Testis (tissue), 3 donors: Measurements from ENCODE around the gene SAMM50. TPM values are rescaled to one million over a fixed set of nuclear protein-coding genes. Genes with fewer than 3 reads are reported as not detected.

Experiments used
- DNase-seq: peaks from one replicate; pipeline ENCODE4 v3.0.0-alpha.2; 2019
- H3K27ac ChIP-seq, 2 donors: fragments of 200-600 bp; sonication (generic); one replicate each; pipeline ENCODE4 v1.5.1; 2019
- H3K27me3 ChIP-seq: fragments of 200-600 bp; sonication (generic); one replicate; pipeline ENCODE4 v1.5.1; 2019
- H3K36me3 ChIP-seq: fragments of 200-600 bp; sonication (generic); one replicate; pipeline ENCODE4 v1.5.1; 2017; ENCODE audit warnings: low read depth; ENCODE audit errors: missing control alignments
- H3K4me1 ChIP-seq: fragments of 200-600 bp; sonication (generic); one replicate; pipeline ENCODE4 v1.5.1; 2019
- H3K4me3 ChIP-seq, 2 donors: fragments of 200-600 bp; sonication (generic); one replicate each; pipeline ENCODE4 v1.5.1; 2017 to 2019
- H3K9me3 ChIP-seq: fragments of 200-600 bp; sonication (generic); one replicate; pipeline ENCODE4 v1.5.1; 2017
- POLR2A ChIP-seq: fragments of 450-650 bp; IDR thresholded peaks from one replicate; pipeline ENCODE4 v1.6.1; 2017; ENCODE audit warnings: antibody characterized with exemption, mild to moderate bottlenecking, moderate library complexity
- WGBS, 2 donors: methylation state at CpG; one replicate each; pipeline ENCODE4 v1.1.5; 2018; 5-methylcytosine and 5-hydroxymethylcytosine counted together
- intact Hi-C: fragments of 100-400 bp; cut with DNase I; formaldehyde crosslinking; loops from one replicate; pipeline ENCODE4 v1.15.1; 2023; ENCODE audit warnings: low total_unique reads
- polyA plus RNA-seq: library from polyadenylated mRNA; stranded (reverse); fragments of 350-450 nt; fragmentation: Illumina TruSeq; extraction: RNeasy Lipid Tissue Mini Kit (QIAGEN cat#74804); gene quantifications from one replicate; pipeline ENCODE4 v1.2.3, GENCODE V29; 2014; ENCODE audit warnings: low read depth, low replicate concordance; ENCODE audit not compliant: insufficient read depth
- total RNA-seq, 2 donors: library from RNA; depleted of rRNA; stranded (reverse); fragments of >200 nt; gene quantifications; one replicate each; pipeline ENCODE4 v1.2.3, GENCODE V29; 2016
- TF ChIP-seq, protein P1 (sequence below), 3 experiments: fragments of 450-650 bp in 2 of 3; fragments of 200-600 bp in 1 of 3; sonication (generic) in 1 of 3; IDR thresholded peaks; one replicate each; pipeline ENCODE4 v1.5.1; 2016 to 2019; ENCODE audit warnings: antibody characterized with exemption in 3 of 3, mild to moderate bottlenecking in 2 of 3, moderate library complexity in 1 of 3

SAMM50 gene
- total and polyA plus RNA-seq, 3 donors from 2014 or later: 41.5 to 71.1 (median 50.3) TPM

DNA sequence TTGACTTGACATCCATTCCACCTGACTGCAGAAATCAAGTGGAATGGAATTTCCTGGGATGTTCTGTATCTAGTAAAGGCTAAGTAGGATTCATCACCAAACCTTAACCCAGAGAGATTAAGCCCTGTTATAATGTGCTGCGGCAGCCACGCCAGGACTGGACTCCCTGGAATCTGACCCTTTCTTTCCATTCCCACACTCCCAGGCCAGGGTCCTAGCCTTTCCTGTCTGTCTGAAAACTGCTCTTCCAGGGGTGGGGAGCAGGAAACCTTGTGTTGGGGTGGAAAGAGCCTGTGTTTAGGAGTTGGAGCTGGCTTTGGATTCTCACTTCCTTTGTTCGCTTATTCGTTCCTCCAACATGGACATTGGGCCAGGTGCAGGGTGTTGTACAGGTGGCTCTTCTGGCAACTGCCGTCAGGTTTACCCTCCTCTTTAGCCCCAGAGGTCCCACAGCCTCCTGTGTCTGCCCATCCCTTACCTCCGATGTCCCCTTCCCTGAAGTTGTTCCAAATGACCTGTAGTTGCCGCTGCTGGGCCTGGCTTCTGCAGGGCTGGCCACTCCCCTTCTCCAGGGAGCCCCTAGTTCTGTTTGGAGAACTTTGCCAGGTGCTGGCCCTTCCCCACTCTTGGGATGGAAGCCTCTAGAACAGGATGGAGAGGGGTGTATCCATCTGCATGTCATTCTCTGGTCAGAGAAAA lies 48.3 kb downstream of the SAMM50 start:
- WGBS, 2 donors: 69 to 75% methylated on average over 7 of the region's 7 CpGs
- no peak overlapping the region for H3K4me3 ChIP-seq
- H3K27ac ChIP-seq: no peak overlapping the region
- H3K4me1 ChIP-seq: peaks cover 34% of the 10 kb centered on the region
- intact Hi-C loops: no loop called here
- no peaks in the 10 kb centered on the region for H3K27me3 ChIP-seq
- no peaks in the 10 kb centered on the region for H3K36me3 ChIP-seq
- no peaks in the 10 kb centered on the region for H3K9me3 ChIP-seq
- DNase-seq: peak; percentile 52
- no peak for TF ChIP-seq POLR2A
- TF ChIP-seq, protein P1, sequence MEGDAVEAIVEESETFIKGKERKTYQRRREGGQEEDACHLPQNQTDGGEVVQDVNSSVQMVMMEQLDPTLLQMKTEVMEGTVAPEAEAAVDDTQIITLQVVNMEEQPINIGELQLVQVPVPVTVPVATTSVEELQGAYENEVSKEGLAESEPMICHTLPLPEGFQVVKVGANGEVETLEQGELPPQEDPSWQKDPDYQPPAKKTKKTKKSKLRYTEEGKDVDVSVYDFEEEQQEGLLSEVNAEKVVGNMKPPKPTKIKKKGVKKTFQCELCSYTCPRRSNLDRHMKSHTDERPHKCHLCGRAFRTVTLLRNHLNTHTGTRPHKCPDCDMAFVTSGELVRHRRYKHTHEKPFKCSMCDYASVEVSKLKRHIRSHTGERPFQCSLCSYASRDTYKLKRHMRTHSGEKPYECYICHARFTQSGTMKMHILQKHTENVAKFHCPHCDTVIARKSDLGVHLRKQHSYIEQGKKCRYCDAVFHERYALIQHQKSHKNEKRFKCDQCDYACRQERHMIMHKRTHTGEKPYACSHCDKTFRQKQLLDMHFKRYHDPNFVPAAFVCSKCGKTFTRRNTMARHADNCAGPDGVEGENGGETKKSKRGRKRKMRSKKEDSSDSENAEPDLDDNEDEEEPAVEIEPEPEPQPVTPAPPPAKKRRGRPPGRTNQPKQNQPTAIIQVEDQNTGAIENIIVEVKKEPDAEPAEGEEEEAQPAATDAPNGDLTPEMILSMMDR (IDR thresholded peaks at IDR 0.05): no peak

DNA sequence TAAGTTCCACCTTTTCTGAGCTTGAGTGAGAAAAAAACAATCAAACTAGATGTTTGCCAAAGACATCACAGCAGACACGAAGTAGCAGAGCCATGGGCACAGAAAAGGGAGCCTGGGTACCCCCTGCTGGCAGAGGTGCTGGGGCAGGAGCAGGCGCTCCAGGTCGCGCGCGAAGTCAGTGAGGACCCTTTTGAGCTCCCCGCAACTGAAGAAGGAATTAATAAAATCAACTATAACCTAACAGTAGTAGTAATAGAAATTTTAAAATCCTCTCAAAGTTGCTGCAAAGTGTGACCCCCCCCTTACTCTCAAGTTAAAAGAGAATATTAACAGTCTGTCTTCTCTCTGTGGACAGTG lies 48.8 kb downstream of the SAMM50 start:
- H3K4me1 ChIP-seq: peaks cover 34% of the 10 kb centered on the region
- no peak overlapping the region for H3K4me3 ChIP-seq
- DNase-seq: no peak
- H3K27me3 ChIP-seq: no peaks in the 10 kb centered on the region
- H3K9me3 ChIP-seq: no peaks in the 10 kb centered on the region
- 78 to 87% methylated on average over 7 of the region's 7 CpGs for WGBS, 2 donors
- TF ChIP-seq, protein P1 (IDR thresholded peaks at IDR 0.05): no peak
- TF ChIP-seq POLR2A: no peak
- no peak overlapping the region for H3K27ac ChIP-seq
- intact Hi-C loops: no loop called here
- no peaks in the 10 kb centered on the region for H3K36me3 ChIP-seq

DNA sequence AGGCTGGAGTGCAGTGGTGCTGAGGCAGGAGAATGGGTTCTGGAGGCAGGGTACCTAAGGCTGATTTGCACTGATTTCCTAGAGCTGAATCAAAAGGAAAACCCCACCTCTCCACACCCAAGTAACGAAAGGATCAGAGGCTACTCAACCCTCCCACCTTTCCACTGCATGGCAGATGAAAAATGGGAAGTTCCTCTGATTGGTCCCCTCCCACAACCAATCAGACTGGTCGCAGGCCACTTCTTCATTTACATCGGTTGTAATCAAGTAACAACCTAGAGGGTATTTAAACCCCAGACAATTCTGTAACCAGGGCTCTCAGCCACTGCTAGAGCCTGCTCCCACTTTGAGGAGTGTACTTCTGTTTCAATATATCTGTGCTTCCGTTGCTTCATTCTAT lies 50.3 kb downstream of the SAMM50 start:
- peaks cover 28% of the 10 kb centered on the region for H3K4me1 ChIP-seq
- no peak overlapping the region for H3K4me3 ChIP-seq
- no peaks in the 10 kb centered on the region for H3K27me3 ChIP-seq
- 67 to 71% methylated on average over 4 of the region's 4 CpGs for WGBS, 2 donors
- H3K27ac ChIP-seq: no peak overlapping the region
- no peaks in the 10 kb centered on the region for H3K36me3 ChIP-seq
- intact Hi-C loops: no loop called here
- DNase-seq: no peak
- no peaks in the 10 kb centered on the region for H3K9me3 ChIP-seq
- TF ChIP-seq, protein P1 (IDR thresholded peaks at IDR 0.05): no peak

DNA sequence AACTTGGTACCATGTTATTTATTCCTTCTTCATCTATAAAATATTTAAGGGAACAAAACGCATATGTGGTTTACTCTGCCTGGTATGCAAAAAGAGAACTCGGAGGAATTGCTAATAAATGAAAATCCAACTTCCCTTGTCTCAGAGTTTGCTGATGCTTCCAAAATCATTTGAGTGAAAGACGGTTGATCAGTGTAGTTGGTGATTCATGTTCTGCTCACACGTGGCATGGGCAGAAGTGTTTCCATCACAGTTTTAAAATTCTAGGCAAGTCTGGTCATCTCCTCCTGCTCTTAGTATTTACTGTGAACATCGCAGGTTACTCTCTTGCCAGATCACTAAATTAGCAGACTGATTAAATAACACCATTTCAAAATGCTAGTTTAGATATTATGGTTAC lies 56.9 kb downstream of the SAMM50 start:
- Histone ChIP-seq H3K27me3 (no peaks in the 10 kb centered on the region), H3K27ac (no peak overlapping the region), H3K4me1 (no peaks in the 10 kb centered on the region), H3K4me3 (no peak overlapping the region), H3K36me3 (no peaks in the 10 kb centered on the region), H3K9me3 (no peaks in the 10 kb centered on the region)
- 77 to 85% methylated on average over 5 of the region's 5 CpGs for WGBS, 2 donors
- intact Hi-C loops: no loop called here
- TF ChIP-seq POLR2A: no peak
- TF ChIP-seq, protein P1 (IDR thresholded peaks at IDR 0.05): no peak
- no peak for DNase-seq

DNA sequence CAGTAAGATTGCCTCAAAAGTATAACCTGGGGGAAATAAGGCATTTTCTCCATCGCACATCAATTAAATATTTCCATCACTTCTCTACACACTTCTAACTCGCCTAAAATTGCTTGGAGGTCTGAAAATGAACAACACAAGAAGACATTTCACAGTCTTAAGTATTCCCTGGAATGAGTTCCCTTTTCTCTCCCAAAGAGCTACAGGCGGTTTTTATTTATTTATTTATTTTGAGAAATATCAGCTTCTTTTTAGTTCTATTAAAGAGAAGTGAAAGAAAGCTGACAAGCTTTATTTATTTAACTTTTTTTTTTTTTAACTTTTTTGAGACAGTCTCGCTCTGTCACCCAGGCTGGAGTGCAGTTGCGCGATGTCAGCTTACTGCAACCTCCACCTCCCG lies 57.3 kb downstream of the SAMM50 start:
- H3K36me3 ChIP-seq: no peaks in the 10 kb centered on the region
- TF ChIP-seq, protein P1 (IDR thresholded peaks at IDR 0.05): no peak
- no peak for TF ChIP-seq POLR2A
- H3K4me1 ChIP-seq: no peaks in the 10 kb centered on the region
- no peak overlapping the region for H3K27ac ChIP-seq
- no peaks in the 10 kb centered on the region for H3K9me3 ChIP-seq
- WGBS, 2 donors: 91 to 92% methylated on average over 7 of the region's 7 CpGs
- no peaks in the 10 kb centered on the region for H3K27me3 ChIP-seq
- no peak overlapping the region for H3K4me3 ChIP-seq
- DNase-seq: no peak
- intact Hi-C loops: no loop called here
